IMR-90 (cell line): ENCODE data around the gene WBP2. TPM values are rescaled to one million over a fixed set of nuclear protein-coding genes. Genes with fewer than 3 reads are reported as not detected.

Experiments
- ATAC-seq: fragments of 200-7000 bp; cut with Tn5 transposase; 2 replicates; pipeline ENCODE4 v1.9.1; 2020; ENCODE audit warnings: low read depth, mild to moderate bottlenecking, moderate library complexity
- BruUV-seq: library from RNA; stranded (reverse); fragments of 400-500 nt; replicated peaks from 2 replicates; lab custom pipeline; 2021; lab: Mats Ljungman, UMichigan
- CTCF ChIA-PET: fragments of 300-600 bp; formaldehyde crosslinking; extraction: SDS; loops from one replicate; lab custom pipeline; 2021; ENCODE audit warnings: antibody characterized with exemption; lab: Yijun Ruan, JAX
- POLR2A ChIA-PET: fragments of 300-600 bp; sonication (Branson Sonifier 250); formaldehyde crosslinking; loops from one replicate; lab custom pipeline; 2022; ENCODE audit warnings: antibody characterized with exemption; ENCODE audit not compliant: unreplicated experiment; lab: Charles Lee
- DNase-seq: peaks from one replicate; pipeline ENCODE4 v3.0.0; 2013
- H2AFZ ChIP-seq: replicated peaks from 2 replicates; pipeline ENCODE3; 2013; ENCODE audit warnings: low read length, mild to moderate bottlenecking; ENCODE audit not compliant: poor library complexity
- H2AK5ac ChIP-seq: 2 replicates; pipeline ENCODE4 v1.6.1; 2013; ENCODE audit warnings: low read depth, low read length, inconsistent platforms
- H2AK9ac ChIP-seq: replicated peaks from 2 replicates; pipeline ENCODE3; 2013; ENCODE audit warnings: mild to moderate bottlenecking, low read depth, low read length, moderate library complexity; ENCODE audit not compliant: poor library complexity
- H2BK120ac ChIP-seq: 2 replicates; pipeline ENCODE4 v1.6.1; 2013; ENCODE audit warnings: low read depth, low read length, inconsistent platforms
- H2BK15ac ChIP-seq: 3 replicates; pipeline ENCODE4 v1.6.1; 2013; ENCODE audit warnings: low read depth, low read length, inconsistent platforms
- H2BK20ac ChIP-seq: 2 replicates; pipeline ENCODE4 v1.6.1; 2013; ENCODE audit warnings: low read depth, mild to moderate bottlenecking, inconsistent platforms, low read length, moderate library complexity
- H2BK5ac ChIP-seq: 2 replicates; pipeline ENCODE4 v1.6.1; 2013; ENCODE audit warnings: mild to moderate bottlenecking, low read depth, low read length, inconsistent platforms; ENCODE audit not compliant: poor library complexity, severe bottlenecking
- H3K14ac ChIP-seq: replicated peaks from 2 replicates; pipeline ENCODE4 v1.6.1; 2013; ENCODE audit warnings: low read depth, low read length, inconsistent platforms
- H3K18ac ChIP-seq: 2 replicates; pipeline ENCODE4 v1.6.1; 2013; ENCODE audit warnings: low read depth, low read length, control low read depth
- H3K23ac ChIP-seq: 2 replicates; pipeline ENCODE4 v1.6.1; 2013; ENCODE audit warnings: low read depth, low read length, inconsistent platforms
- H3K27ac ChIP-seq: 2 replicates; pipeline ENCODE4 v1.5.1; 2013; ENCODE audit warnings: mild to moderate bottlenecking, control low read depth, low read length; ENCODE audit not compliant: insufficient read depth
- H3K27me3 ChIP-seq: 2 replicates; pipeline ENCODE4 v1.6.1; 2013; ENCODE audit warnings: low read length; ENCODE audit not compliant: control insufficient read depth, insufficient read depth
- H3K36me3 ChIP-seq: 2 replicates; pipeline ENCODE4 v1.6.1; 2013; ENCODE audit warnings: low read length, mixed read lengths; ENCODE audit not compliant: control insufficient read depth, insufficient read depth
- H3K4ac ChIP-seq: 2 replicates; pipeline ENCODE4 v1.6.1; 2013; ENCODE audit warnings: low read depth, low read length, inconsistent platforms
- H3K4me1 ChIP-seq: 2 replicates; pipeline ENCODE4 v1.6.1; 2013; ENCODE audit warnings: low read length, mixed read lengths; ENCODE audit not compliant: control insufficient read depth, insufficient read depth
- H3K4me2 ChIP-seq: 2 replicates; pipeline ENCODE4 v1.6.1; 2013; ENCODE audit warnings: low read depth, mild to moderate bottlenecking, control low read depth, low read length, moderate library complexity
- H3K4me3 ChIP-seq: 2 replicates; pipeline ENCODE4 v1.5.1; 2013; ENCODE audit warnings: low read depth, mild to moderate bottlenecking, control low read depth, low read length, moderate library complexity; ENCODE audit not compliant: insufficient read depth
- H3K56ac ChIP-seq: 2 replicates; pipeline ENCODE4 v1.6.1; 2013; ENCODE audit warnings: low read length, inconsistent platforms; ENCODE audit not compliant: insufficient read depth; ENCODE audit errors: extremely low read depth
- H3K79me1 ChIP-seq, 2 experiments: 2 replicates each; pipeline ENCODE4 v1.6.1; 2013; ENCODE audit warnings: low read length in 2 of 2, inconsistent platforms in 1 of 2, low read depth in 1 of 2
- H3K9ac ChIP-seq: 2 replicates; pipeline ENCODE4 v1.6.1; 2013; ENCODE audit warnings: low read depth, low read length, control low read depth
- H3K9me1 ChIP-seq: 2 replicates; pipeline ENCODE4 v1.6.1; 2013; ENCODE audit warnings: low read length, inconsistent platforms; ENCODE audit not compliant: insufficient read depth
- H3K9me3 ChIP-seq: 2 replicates; pipeline ENCODE4 v1.6.1; 2013; ENCODE audit warnings: low read length; ENCODE audit not compliant: control insufficient read depth, insufficient read depth
- H4K20me1 ChIP-seq: 2 replicates; pipeline ENCODE4 v1.6.1; 2013; ENCODE audit warnings: low read length, inconsistent platforms; ENCODE audit not compliant: insufficient read depth
- H4K5ac ChIP-seq: 2 replicates; pipeline ENCODE4 v1.6.1; 2013; ENCODE audit warnings: mild to moderate bottlenecking, low read depth, low read length, control low read depth
- H4K8ac ChIP-seq, 2 experiments: 2 replicates each; pipeline ENCODE4 v1.6.1; 2013; ENCODE audit warnings: low read depth in 2 of 2, low read length in 2 of 2, control low read depth in 1 of 2, inconsistent platforms in 1 of 2
- H4K91ac ChIP-seq: 2 replicates; pipeline ENCODE4 v1.6.1; 2013; ENCODE audit warnings: low read depth, low read length, inconsistent platforms; ENCODE audit not compliant: insufficient read depth
- CEBPB ChIP-seq: IDR thresholded peaks from 2 replicates; pipeline ENCODE4 v1.6.1; 2012; ENCODE audit warnings: low read depth, low read length, improper control_type of control experiment
- CHD1 ChIP-seq: IDR thresholded peaks from 2 replicates; pipeline ENCODE4 v1.6.1; 2012; ENCODE audit warnings: low read depth, low read length, improper control_type of control experiment
- FOS ChIP-seq: fragments of 150-350 bp; IDR thresholded peaks from 2 replicates; pipeline ENCODE4 v1.6.1; 2016; ENCODE audit warnings: low read depth, low read length
- MAFK ChIP-seq: IDR thresholded peaks from 2 replicates; pipeline ENCODE4 v1.6.1; 2012; ENCODE audit warnings: low read depth, low read length, improper control_type of control experiment
- MAZ ChIP-seq: IDR thresholded peaks from 2 replicates; pipeline ENCODE4 v1.6.1; 2012; ENCODE audit warnings: low read depth, mild to moderate bottlenecking, low read length, improper control_type of control experiment, moderate library complexity, borderline replicate concordance
- MXI1 ChIP-seq: IDR thresholded peaks from 2 replicates; pipeline ENCODE4 v1.6.1; 2012; ENCODE audit warnings: low read depth, mild to moderate bottlenecking, low read length, moderate library complexity, borderline replicate concordance
- NFE2L2 ChIP-seq: fragments of 150-350 bp; IDR thresholded peaks from 2 replicates; pipeline ENCODE4 v1.6.1; 2016; ENCODE audit warnings: low read depth, mild to moderate bottlenecking, low read length
- POLR2A ChIP-seq: IDR thresholded peaks from 2 replicates; pipeline ENCODE4 v1.6.1; 2012; ENCODE audit warnings: mild to moderate bottlenecking, low read depth, low read length
- RAD21 ChIP-seq: IDR thresholded peaks from 2 replicates; pipeline ENCODE4 v1.6.1; 2012; ENCODE audit warnings: low read length, improper control_type of control experiment
- RCOR1 ChIP-seq: IDR thresholded peaks from 2 replicates; pipeline ENCODE4 v1.6.1; 2012; ENCODE audit warnings: mild to moderate bottlenecking, low read length, improper control_type of control experiment; ENCODE audit not compliant: insufficient replicate concordance
- RFX5 ChIP-seq: IDR thresholded peaks from 2 replicates; pipeline ENCODE4 v1.8.0; 2012; ENCODE audit warnings: low read depth, mild to moderate bottlenecking, low read length, moderate library complexity
- SMC3 ChIP-seq: fragments of 150-350 bp; IDR thresholded peaks from 2 replicates; pipeline ENCODE4 v1.6.1; 2016; ENCODE audit warnings: low read depth, mild to moderate bottlenecking, antibody characterized with exemption, low read length, moderate library complexity
- USF2 ChIP-seq: fragments of 150-350 bp; IDR thresholded peaks from 2 replicates; pipeline ENCODE4 v1.6.1; 2017; ENCODE audit warnings: mild to moderate bottlenecking, antibody characterized with exemption, low read length, low read depth
- WGBS, 2 experiments: methylation state at CpG; one replicate each; pipeline versions ENCODE4 v1.1.5 to v1.1.7; 2013; ENCODE audit warnings: missing lambda C conversion rate in 2 of 2; ENCODE audit not compliant: insufficient read length in 1 of 2; ENCODE audit errors: extremely low coverage in 2 of 2; 5-methylcytosine and 5-hydroxymethylcytosine counted together
- dilution Hi-C: fragments of 300-500 bp; cut with HindIII; formaldehyde crosslinking; loops from one replicate; pipeline ENCODE4 v1.14.3; 2018; ENCODE audit warnings: low sequenced_read_pairs; ENCODE audit not compliant: unreplicated experiment
- in situ Hi-C: fragments of 300-500 bp; cut with MboI; formaldehyde crosslinking; loops from 3 replicates; pipeline ENCODE4 v1.14.3; 2019; ENCODE audit warnings: low sequenced_read_pairs, inconsistent platforms, mixed read lengths
- intact Hi-C: fragments of 100-400 bp; cut with micrococcal nuclease; formaldehyde crosslinking; loops from 2 replicates; pipeline ENCODE4 v1.10.0; 2022
- polyA plus RNA-seq, 3 experiments: library from polyadenylated mRNA; depleted of rRNA; stranded (reverse); fragments of >200 nt; gene quantifications; 2 replicates each; pipeline ENCODE4 v1.2.3, GENCODE V29; 2012; ENCODE audit warnings: low replicate concordance in 1 of 3
- total RNA-seq: library from RNA; depleted of rRNA; stranded (reverse); fragments of >200 nt; gene quantifications from 2 replicates; pipeline ENCODE4 v1.2.3, GENCODE V29; 2012

Gene WBP2
- total and polyA plus RNA-seq, 2 of the 4 experiments (the other 2 are of a cell fraction): 9.0 to 35.5 TPM

GRCh38 chr17:75898065-75898464 is 42.9 kb upstream of the WBP2 start:
- H3K27me3 ChIP-seq: no peaks in the 10 kb centered on the region
- H4K5ac ChIP-seq: no peak overlapping the region
- in situ Hi-C loops: no loop called here
- no peak overlapping the region for H3K4me2 ChIP-seq
- H3K9me1 ChIP-seq: peaks cover 10% of the 10 kb centered on the region; the same call in 1 of the 2 replicates
- WGBS, 2 experiments: no CpG with 5 or more reads among the region's 8 CpGs
- H2BK5ac ChIP-seq: no peak overlapping the region
- no peak overlapping the region for H3K56ac ChIP-seq
- no peak overlapping the region for H2AK9ac ChIP-seq
- H3K9me3 ChIP-seq: no peaks in the 10 kb centered on the region
- no peak overlapping the region for H3K23ac ChIP-seq
- ChIA-PET POLR2A (no interaction called here), CTCF (no interaction called here)
- H3K18ac ChIP-seq: no peak overlapping the region
- no peak overlapping the region for H3K9ac ChIP-seq
- H2BK20ac ChIP-seq: no peak overlapping the region
- no peaks in the 10 kb centered on the region for H4K20me1 ChIP-seq
- no peak overlapping the region for H3K27ac ChIP-seq
- no peak for TF ChIP-seq MAZ
- no peak for TF ChIP-seq USF2
- no peak for TF ChIP-seq RFX5
- no peak for TF ChIP-seq MAFK
- no peak for TF ChIP-seq RCOR1
- no peak for TF ChIP-seq RAD21
- no peak for TF ChIP-seq MXI1
- no peak for TF ChIP-seq CEBPB
- no peak for TF ChIP-seq NFE2L2
- no peak for TF ChIP-seq CHD1
- TF ChIP-seq POLR2A: no peak
- no peak for TF ChIP-seq SMC3
- no peak for TF ChIP-seq FOS
- no peak overlapping the region for H4K8ac ChIP-seq
- H3K36me3 ChIP-seq: peaks cover 30% of the 10 kb centered on the region
- ATAC-seq (no peak), DNase-seq (no peak)
- H3K4me1 ChIP-seq: peaks cover 7% of the 10 kb centered on the region; the same call in 1 of the 2 replicates
- no peak overlapping the region for H3K4ac ChIP-seq
- intact Hi-C loops: no loop called here
- H3K14ac ChIP-seq: no peak overlapping the region
- H2AFZ ChIP-seq: no peak overlapping the region
- no TSS peak for BruUV-seq
- no peak overlapping the region for H3K4me3 ChIP-seq
- dilution Hi-C loops: no loop called here
- H2AK5ac ChIP-seq: 0 out of 2 replicates have a peak overlapping the region, but pooled peaks have one; percentile 43
- no peak overlapping the region for H2BK15ac ChIP-seq
- H2BK120ac ChIP-seq: no peak overlapping the region
- no peak overlapping the region for H4K91ac ChIP-seq
- peaks cover 11 to 41% of the 10 kb centered on the region in 2 experiments for H3K79me1 ChIP-seq
